Activated B cell treated with CpG ODN at 0.5 μM for 24 hours (primary cell): ENCODE results near the gene ZNF146. TPM values are rescaled to one million over a fixed set of nuclear protein-coding genes. Genes with fewer than 3 reads are reported as not detected.

Experiments
- ATAC-seq: fragments of 200-7000 bp; cut with Tn5 transposase; one replicate; pipeline ENCODE4 v1.10.0; 2021; ENCODE audit warnings: low read depth, mild to moderate bottlenecking, moderate library complexity
- CTCF ChIA-PET: fragments of 350-600 bp; sonication (Branson Sonifier 250); formaldehyde crosslinking; loops from one replicate; lab custom pipeline; 2021; ENCODE audit warnings: antibody characterized with exemption; lab: Charles Lee
- POLR2A ChIA-PET: fragments of 350-600 bp; sonication (Branson Sonifier 250); formaldehyde crosslinking; loops from one replicate; lab custom pipeline; 2021; ENCODE audit warnings: antibody characterized with exemption; lab: Charles Lee
- DNase-seq: peaks from one replicate; pipeline ENCODE4 v3.0.0; 2022
- H3K27ac Mint-ChIP-seq: one replicate; pipeline ENCODE4 v1.8.0; 2020; ENCODE audit warnings: mixed read lengths
- H3K27me3 Mint-ChIP-seq: one replicate; pipeline ENCODE4 v1.8.0; 2021; ENCODE audit warnings: mixed read lengths
- H3K36me3 Mint-ChIP-seq: one replicate; pipeline ENCODE4 v1.8.0; 2021; ENCODE audit warnings: low read depth, mixed read lengths
- H3K4me1 Mint-ChIP-seq: one replicate; pipeline ENCODE4 v1.8.0; 2021; ENCODE audit warnings: mixed read lengths
- H3K4me3 Mint-ChIP-seq: one replicate; pipeline ENCODE4 v1.8.0; 2020; ENCODE audit warnings: mild to moderate bottlenecking, mixed read lengths
- H3K9me3 Mint-ChIP-seq: one replicate; pipeline ENCODE4 v1.8.0; 2020; ENCODE audit warnings: mixed read lengths
- CTCF ChIP-seq: fragments of 200-600 bp; IDR thresholded peaks from one replicate; pipeline ENCODE4 v1.8.0; 2022; ENCODE audit warnings: antibody characterized with exemption, mild to moderate bottlenecking
- intact Hi-C: fragments of 100-400 bp; cut with micrococcal nuclease; formaldehyde crosslinking; loops from one replicate; pipeline ENCODE4 v1.15.1; 2024
- total RNA-seq: library from RNA; stranded (reverse); gene quantifications from 2 replicates; pipeline ENCODE4 v1.2.3, GENCODE V29; 2022

The ZNF146 gene
- total RNA-seq, 1 donor from 2014 or later = 63.2 TPM

- H3K9me3 Mint-ChIP-seq = no peaks in the 10 kb centered on the region
- CTCF ChIA-PET = no interaction called here
- H3K27me3 Mint-ChIP-seq = no peaks in the 10 kb centered on the region
These were observed 37.1 kb downstream of the ZNF146 start for GRCh38 chr19:36252047-36252446.

GRCh38 chr19:36254848-36255247 is 39.9 kb downstream of the ZNF146 start:
- H3K9me3 Mint-ChIP-seq = no peaks in the 10 kb centered on the region
- intact Hi-C loops = no loop called here
- no peaks in the 10 kb centered on the region for H3K36me3 Mint-ChIP-seq
- ChIA-PET CTCF (no interaction called here), POLR2A (no interaction called here)
- DNase-seq (no peak), ATAC-seq (no peak)
- no peaks in the 10 kb centered on the region for H3K4me1 Mint-ChIP-seq
- no peaks in the 10 kb centered on the region for H3K27me3 Mint-ChIP-seq
- no peak overlapping the region for H3K4me3 Mint-ChIP-seq
- TF ChIP-seq CTCF = no peak
- H3K27ac Mint-ChIP-seq = no peak overlapping the region

More at GRCh38 chr19:36252047-36252446, 37.1 kb downstream of the ZNF146 start:
- Mint-ChIP-seq H3K4me1 (no peaks in the 10 kb centered on the region), H3K27ac (no peak overlapping the region), H3K36me3 (no peaks in the 10 kb centered on the region), H3K4me3 (no peak overlapping the region)
- intact Hi-C loops = no loop called here
- no peak for DNase-seq
- ATAC-seq = no peak
- POLR2A ChIA-PET = no interaction called here
- no peak for TF ChIP-seq CTCF

GRCh38 chr19:36255316-36255715 is 40.4 kb downstream of the ZNF146 start:
- no peaks in the 10 kb centered on the region for H3K36me3 Mint-ChIP-seq
- no peaks in the 10 kb centered on the region for H3K9me3 Mint-ChIP-seq
- ChIA-PET CTCF (no interaction called here), POLR2A (no interaction called here)
- DNase-seq (no peak), ATAC-seq (no peak)
- intact Hi-C loops = no loop called here
- no peaks in the 10 kb centered on the region for H3K27me3 Mint-ChIP-seq
- H3K4me1 Mint-ChIP-seq = no peaks in the 10 kb centered on the region
- TF ChIP-seq CTCF = no peak
- no peak overlapping the region for H3K4me3 Mint-ChIP-seq
- no peak overlapping the region for H3K27ac Mint-ChIP-seq

GRCh38 chr19:36256064-36256463 is 41.2 kb downstream of the ZNF146 start:
- H3K27me3 Mint-ChIP-seq = no peaks in the 10 kb centered on the region
- H3K4me3 Mint-ChIP-seq = no peak overlapping the region
- CTCF ChIA-PET = no interaction called here
- no peak overlapping the region for H3K27ac Mint-ChIP-seq
- POLR2A ChIA-PET = no interaction called here
- no peaks in the 10 kb centered on the region for H3K9me3 Mint-ChIP-seq
- H3K4me1 Mint-ChIP-seq = no peaks in the 10 kb centered on the region
- no peak for TF ChIP-seq CTCF
- ATAC-seq (no peak), DNase-seq (no peak)
- intact Hi-C loops = no loop called here
- H3K36me3 Mint-ChIP-seq = no peaks in the 10 kb centered on the region

- POLR2A ChIA-PET = no interaction called here
- Mint-ChIP-seq H3K27ac (no peak overlapping the region), H3K9me3 (no peaks in the 10 kb centered on the region), H3K27me3 (no peaks in the 10 kb centered on the region), H3K36me3 (no peaks in the 10 kb centered on the region), H3K4me3 (no peak overlapping the region), H3K4me1 (no peaks in the 10 kb centered on the region)
- no peak for TF ChIP-seq CTCF
- CTCF ChIA-PET = no interaction called here
- DNase-seq (no peak), ATAC-seq (no peak)
- intact Hi-C loops = no loop called here
These were observed 42.1 kb downstream of the ZNF146 start for GRCh38 chr19:36256853-36257519.
